Activated CD4-positive, alpha-beta T cell treated with anti-CD3 and anti-CD28 coated beads for 24 hours (primary cell): Measurements from ENCODE around the gene TMEM138.

Source experiments
- DNase-seq, 2 donors: peaks; one replicate each; pipeline ENCODE4 v3.0.0-alpha.2; 2020; ENCODE audit warnings: low read depth in 2 of 2

TMEM138 gene

DNA sequence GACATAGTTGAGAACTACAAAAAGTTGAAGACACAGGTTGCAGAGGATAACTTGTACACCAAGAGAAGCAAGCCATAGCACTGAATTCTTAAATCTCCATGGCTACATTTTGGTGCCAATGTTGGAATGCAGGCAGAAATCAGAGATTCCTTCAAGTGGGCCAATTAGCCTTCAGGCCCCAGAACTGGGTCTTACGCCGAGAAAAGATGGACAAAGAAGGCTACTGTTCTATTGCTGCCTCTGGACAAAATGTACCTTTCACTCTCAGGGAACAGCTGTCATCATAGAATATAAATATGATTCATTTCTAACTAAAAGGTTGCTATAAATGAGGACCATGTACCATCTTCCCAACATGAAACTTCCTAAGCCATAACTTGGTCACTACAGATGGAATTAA lies 43.9 kb downstream of the TMEM138 start:
- no peak for DNase-seq

- DNase-seq: no peak
Measured at GRCh38 chr11:61406991-61407728, 45.0 kb downstream of the TMEM138 start.

GRCh38 chr11:61411589-61411988 lies 49.4 kb downstream of the TMEM138 start:
- no peak for DNase-seq

GRCh38 chr11:61413496-61413895 lies 51.3 kb downstream of the TMEM138 start:
- DNase-seq: no peak

- no peak for DNase-seq
Measured at GRCh38 chr11:61414547-61414946, 52.4 kb downstream of the TMEM138 start.

GRCh38 chr11:61415381-61415780 lies 53.2 kb downstream of the TMEM138 start:
- no peak for DNase-seq

DNA sequence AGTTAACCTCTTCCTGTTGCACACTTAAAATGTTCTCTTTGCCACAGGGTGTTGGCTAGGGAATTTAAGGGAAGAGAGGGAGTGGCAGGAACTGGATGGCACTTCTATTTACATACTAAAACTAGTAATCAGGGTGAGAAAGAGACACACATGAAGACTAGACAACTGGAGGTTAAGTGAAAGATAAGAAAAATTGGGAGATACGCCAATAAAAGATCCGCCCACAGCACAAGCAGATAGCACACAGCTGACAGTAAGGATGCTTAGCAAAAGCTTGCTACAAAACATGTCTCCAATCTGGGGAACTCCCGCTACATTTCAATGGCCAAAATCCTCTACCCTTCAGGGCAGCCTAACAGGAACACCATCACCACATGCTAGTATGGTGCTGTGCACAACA lies 54.8 kb downstream of the TMEM138 start:
- no peak for DNase-seq

GRCh38 chr11:61417670-61418069 lies 55.5 kb downstream of the TMEM138 start:
- no peak for DNase-seq

DNA sequence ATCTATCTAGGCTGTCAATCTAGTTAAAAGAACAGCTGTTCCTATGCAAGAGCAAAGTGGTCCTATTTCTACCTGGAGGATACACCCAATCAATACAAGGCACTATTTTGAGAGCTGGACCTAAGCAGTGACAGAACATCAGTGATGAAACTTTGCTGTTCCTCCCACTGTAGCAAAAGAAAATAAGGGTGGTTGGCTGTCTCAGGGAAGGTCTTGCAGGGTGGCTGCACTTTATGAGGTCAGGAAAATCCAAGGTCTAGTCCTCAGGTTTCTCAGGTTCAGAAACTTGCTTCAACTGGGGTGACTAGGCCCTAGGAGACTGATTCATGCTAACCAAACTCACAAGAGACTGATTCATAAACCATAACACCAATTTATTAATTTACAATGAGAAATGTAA lies 56.0 kb downstream of the TMEM138 start:
- DNase-seq: no peak
